Adrenal gland (tissue), 12 donors: ENCODE data around the gene TBC1D20. TPM values are rescaled to one million over a fixed set of nuclear protein-coding genes. Genes with fewer than 3 reads are reported as not detected.
"Not testable (repeated sequence)": the region's sequence is repeated elsewhere in the genome, so short reads cannot be mapped to it uniquely, and the experiment has no call there.

ENCODE experiments used
- DNase-seq, 7 donors: peaks; one replicate each; pipeline ENCODE4 v3.0.0-alpha.2; 2019 to 2020
- H3K27ac ChIP-seq, 5 donors: fragments of 200-600 bp; sonication (generic) in 4 of 5; 1 replicate in 3 of 5; 2 replicates in 2 of 5; pipeline versions ENCODE4 v1.5.1 to v1.8.0; 2016 to 2020; ENCODE audit warnings: mild to moderate bottlenecking in 1 of 5
- H3K27me3 ChIP-seq: fragments of 200-600 bp; 2 replicates; pipeline ENCODE4 v1.8.0; 2021
- H3K36me3 ChIP-seq, 2 donors: fragments of 200-600 bp; replicated peaks in 1 of 2; 1 replicate in 1 of 2; 2 replicates in 1 of 2; pipeline versions ENCODE4 v1.5.1 to v1.8.0; 2018 to 2022
- H3K4me1 ChIP-seq, 2 donors: fragments of 200-600 bp; replicated peaks in 1 of 2; 1 replicate in 1 of 2; 2 replicates in 1 of 2; pipeline versions ENCODE4 v1.5.1 to v1.8.0; 2018 to 2021
- H3K4me3 ChIP-seq, 4 donors: fragments of 200-600 bp; sonication (generic) in 3 of 4; one replicate each; pipeline ENCODE4 v1.5.1; 2016 to 2018
- H3K9me3 ChIP-seq, 3 donors: fragments of 200-600 bp; sonication (generic) in 1 of 3; replicated peaks in 1 of 3; 1 replicate in 2 of 3; 2 replicates in 1 of 3; pipeline versions ENCODE4 v1.5.1 to v1.8.0; 2016 to 2021
- POLR2A ChIP-seq, 2 donors: fragments of 450-650 bp; IDR thresholded peaks; one replicate each; pipeline ENCODE4 v1.6.1; 2017; ENCODE audit warnings: antibody characterized with exemption in 2 of 2, mild to moderate bottlenecking in 2 of 2, moderate library complexity in 1 of 2
- WGBS, 4 donors: extraction: QIAGEN DNeasy Blood & Tissue Kit in 2 of 4; methylation state at CpG; one replicate each; pipeline versions ENCODE4 v1.1.5 to v1.1.7; 2013 to 2017; 5-methylcytosine and 5-hydroxymethylcytosine counted together
- intact Hi-C, 2 donors: fragments of 100-400 bp; cut with DNase I; formaldehyde crosslinking; loops; one replicate each; pipeline versions ENCODE4 v1.14.1 to v1.15.0; 2022 to 2023
- polyA plus RNA-seq, 3 donors: library from polyadenylated mRNA; stranded (reverse); fragments of 200-250 nt in 2 of 3; fragments of 350-450 nt in 1 of 3; fragmentation: Illumina TruSeq in 1 of 3; extraction: RNeasy Lipid Tissue Mini Kit (QIAGEN cat#74804) in 1 of 3; gene quantifications; one replicate each; pipeline ENCODE4 v1.2.3, GENCODE V29; 2013 to 2014
- total RNA-seq, 9 donors: library from RNA; depleted of rRNA in 4 of 9; stranded (reverse); fragments of >200 nt in 4 of 9; fragments of 120-200 nt in 1 of 9; fragmentation: NEBNext Ultra II Directional in 1 of 9; extraction: Animal tissue kit (Norgen Biotek cat#: 25700) in 1 of 9; gene quantifications; one replicate each; pipeline versions ENCODE4 v1.1.0 to v1.2.4, GENCODE V29; 2013 to 2023
- TF ChIP-seq, protein P1 (sequence below), 6 experiments: fragments of 450-650 bp in 4 of 6; fragments of 200-600 bp in 2 of 6; sonication (generic) in 1 of 6; IDR thresholded peaks; 1 replicate in 5 of 6; 2 replicates in 1 of 6; pipeline versions ENCODE4 v1.5.1 to v1.8.0; 2016 to 2021; ENCODE audit warnings: antibody characterized with exemption in 6 of 6, mild to moderate bottlenecking in 2 of 6, moderate library complexity in 1 of 6
- donor health status: healthy with polysubstance abuse.
- donor health status: Bipolar disorder and iron deficiency.
- donor health status: DM: yes; HTN: yes; CAD: no.
- donor health status: DM: no; HTN: no; CAD: no.
- donor health status: DM: no; HTN: no; CAD: no.
- donor health status: DM: yes; HTN: yes; CAD: no.

TBC1D20 gene
- total and polyA plus RNA-seq, 12 donors: 23.8 to 53.6 (median 44.3) TPM

DNA sequence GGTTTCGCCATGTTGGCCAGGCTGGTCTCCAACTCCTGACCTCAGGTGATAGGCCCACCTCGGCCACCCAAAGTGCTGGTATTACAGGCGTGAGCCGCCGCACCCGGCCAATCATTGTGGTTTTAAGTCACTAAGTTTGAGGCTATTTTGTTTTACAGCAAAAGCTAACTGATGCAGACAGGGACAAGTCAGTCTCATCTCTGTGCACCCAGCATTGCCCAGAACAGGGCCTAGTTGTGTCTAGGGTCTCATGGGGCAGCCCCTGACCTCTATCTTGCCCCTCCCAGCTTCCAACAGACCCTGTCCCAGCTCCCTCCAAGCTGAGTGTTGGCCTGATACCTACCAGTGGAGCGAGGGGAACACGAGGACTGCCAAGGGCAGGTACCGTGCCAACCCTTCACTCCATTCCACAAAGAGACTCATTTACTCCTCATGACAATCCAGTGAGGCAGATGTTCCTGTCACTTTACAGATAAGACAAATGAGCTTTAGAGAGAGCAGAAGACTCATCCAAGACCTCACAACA lies 63.1 kb downstream of the TBC1D20 start:
- Histone ChIP-seq H3K27ac (no peak overlapping the region), H3K36me3 (peaks cover 0 to 14% of the 10 kb centered on the region in 2 donors), H3K27me3 (no peaks in the 10 kb centered on the region), H3K9me3 (no peaks in the 10 kb centered on the region), H3K4me3 (no peak overlapping the region), H3K4me1 (peaks cover 0 to 13% of the 10 kb centered on the region in 2 donors)
- no peak for TF ChIP-seq POLR2A (IDR thresholded peaks at IDR 0.05)
- TF ChIP-seq, protein P1, sequence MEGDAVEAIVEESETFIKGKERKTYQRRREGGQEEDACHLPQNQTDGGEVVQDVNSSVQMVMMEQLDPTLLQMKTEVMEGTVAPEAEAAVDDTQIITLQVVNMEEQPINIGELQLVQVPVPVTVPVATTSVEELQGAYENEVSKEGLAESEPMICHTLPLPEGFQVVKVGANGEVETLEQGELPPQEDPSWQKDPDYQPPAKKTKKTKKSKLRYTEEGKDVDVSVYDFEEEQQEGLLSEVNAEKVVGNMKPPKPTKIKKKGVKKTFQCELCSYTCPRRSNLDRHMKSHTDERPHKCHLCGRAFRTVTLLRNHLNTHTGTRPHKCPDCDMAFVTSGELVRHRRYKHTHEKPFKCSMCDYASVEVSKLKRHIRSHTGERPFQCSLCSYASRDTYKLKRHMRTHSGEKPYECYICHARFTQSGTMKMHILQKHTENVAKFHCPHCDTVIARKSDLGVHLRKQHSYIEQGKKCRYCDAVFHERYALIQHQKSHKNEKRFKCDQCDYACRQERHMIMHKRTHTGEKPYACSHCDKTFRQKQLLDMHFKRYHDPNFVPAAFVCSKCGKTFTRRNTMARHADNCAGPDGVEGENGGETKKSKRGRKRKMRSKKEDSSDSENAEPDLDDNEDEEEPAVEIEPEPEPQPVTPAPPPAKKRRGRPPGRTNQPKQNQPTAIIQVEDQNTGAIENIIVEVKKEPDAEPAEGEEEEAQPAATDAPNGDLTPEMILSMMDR (IDR thresholded peaks at IDR 0.05): no peak
- DNase-seq: peak in 1 of 7 donors; percentile 10
- WGBS, 4 donors: 92 to 97% (median 95%) methylated on average over 6 to 9 of the region's 9 CpGs
- intact Hi-C loops: no loop called here

DNA sequence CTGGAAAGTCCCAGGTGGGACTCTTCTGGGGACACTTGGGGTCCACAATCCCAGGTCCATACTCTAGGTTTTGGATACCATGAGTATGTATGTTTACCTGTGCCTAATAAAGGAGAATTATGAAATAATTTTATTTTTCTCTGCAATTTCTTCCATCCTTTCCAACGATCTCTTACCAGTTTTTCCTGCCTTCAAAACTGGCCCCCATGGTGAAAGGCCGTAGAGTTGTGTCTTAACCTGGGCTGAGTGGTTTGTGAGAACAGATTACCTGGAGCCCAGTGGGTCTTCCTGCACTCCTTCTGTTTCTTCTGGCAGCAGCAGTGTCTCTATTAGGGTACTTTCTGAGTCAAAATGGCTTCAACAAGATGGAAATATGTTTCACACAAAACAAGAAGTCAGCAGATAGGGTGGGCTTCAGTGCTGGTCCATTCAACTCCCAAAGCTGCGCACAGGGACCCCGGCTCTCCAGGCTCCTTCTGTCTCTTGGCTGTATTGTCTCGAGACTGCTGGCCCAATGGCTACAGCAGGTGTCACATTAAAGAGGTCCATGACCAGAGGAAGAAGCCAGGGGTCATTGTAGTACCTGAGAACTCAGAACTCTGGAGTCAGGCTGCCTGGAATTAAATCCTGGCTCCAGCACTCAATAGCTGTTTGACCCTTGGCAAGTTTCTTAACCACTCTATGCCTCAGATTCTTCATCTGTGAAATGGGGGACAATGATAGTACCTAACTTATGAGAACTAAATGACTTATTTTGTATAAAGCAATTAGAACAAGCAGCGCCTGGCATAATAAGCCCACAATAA lies 64.7 kb downstream of the TBC1D20 start:
- no peaks in the 10 kb centered on the region for H3K9me3 ChIP-seq
- peak overlapping the region in 1 of 5 donors; percentile 56 for H3K27ac ChIP-seq
- WGBS, 4 donors: 88 to 95% (median 92%) methylated on average over 6 of the region's 6 CpGs
- TF ChIP-seq, protein P1 (IDR thresholded peaks at IDR 0.05): no peak
- no peak for TF ChIP-seq POLR2A (IDR thresholded peaks at IDR 0.05)
- intact Hi-C loops: no loop called here
- H3K4me3 ChIP-seq: no peak overlapping the region
- peak in 1 of 7 donors; percentile 0 for DNase-seq
- H3K4me1 ChIP-seq: peaks cover 0 to 13% of the 10 kb centered on the region in 2 donors
- no peaks in the 10 kb centered on the region for H3K27me3 ChIP-seq
- H3K36me3 ChIP-seq: peaks cover 0 to 17% of the 10 kb centered on the region in 2 donors

DNA sequence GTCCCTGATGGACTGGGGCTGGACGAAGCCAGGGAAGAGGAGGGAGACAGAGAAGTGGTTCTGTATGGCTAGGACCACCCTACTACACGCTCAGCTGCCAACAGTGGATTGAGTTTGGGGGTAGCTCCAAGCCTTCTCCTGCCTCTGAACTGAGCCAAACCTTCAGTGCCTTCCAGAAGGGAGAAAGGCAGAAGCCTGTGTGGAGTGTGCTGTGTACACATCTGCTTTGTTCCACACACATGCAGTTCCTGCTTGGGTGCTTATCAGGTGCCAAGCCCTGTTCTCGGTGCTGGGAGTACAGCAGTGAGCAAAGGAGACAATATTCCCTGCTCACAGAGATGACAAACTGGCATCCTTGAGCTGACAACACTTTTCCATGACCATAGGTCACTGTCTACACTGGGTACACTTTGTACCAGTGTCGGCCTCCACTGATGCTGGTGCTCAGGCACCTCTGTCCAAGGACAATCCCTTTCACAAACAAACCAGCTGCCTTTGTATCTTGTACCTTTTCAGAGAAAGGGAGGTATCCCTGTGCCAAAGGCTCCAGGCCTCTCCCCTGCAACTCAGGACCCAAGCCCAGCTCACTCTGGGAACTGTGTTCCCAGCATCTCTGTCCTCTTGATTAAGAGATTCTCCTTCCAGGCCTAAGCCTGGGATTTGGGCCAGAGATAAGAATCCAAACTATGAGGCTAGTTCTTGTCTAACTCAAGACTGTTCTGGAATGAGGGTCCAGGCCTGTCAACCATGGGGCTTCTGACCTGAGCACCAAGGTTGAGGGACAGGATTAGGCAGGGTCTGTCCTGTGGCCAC lies 65.5 kb downstream of the TBC1D20 start:
- WGBS, 4 donors: 63 to 79% (median 70%) methylated on average over 3 to 4 of the region's 4 CpGs
- no peaks in the 10 kb centered on the region for H3K27me3 ChIP-seq
- no peak for TF ChIP-seq POLR2A (IDR thresholded peaks at IDR 0.05)
- TF ChIP-seq, protein P1 (IDR thresholded peaks at IDR 0.05): no peak
- peaks cover 0 to 19% of the 10 kb centered on the region in 2 donors for H3K36me3 ChIP-seq
- peak overlapping the region in 2 of 5 donors; percentile 55 to 56 for H3K27ac ChIP-seq
- H3K9me3 ChIP-seq: no peaks in the 10 kb centered on the region
- intact Hi-C loops: no loop called here
- DNase-seq: peak in 6 of 7 donors; percentile 30 to 69 (median 52)
- peaks cover 0 to 13% of the 10 kb centered on the region in 2 donors for H3K4me1 ChIP-seq
- H3K4me3 ChIP-seq: no peak overlapping the region

DNA sequence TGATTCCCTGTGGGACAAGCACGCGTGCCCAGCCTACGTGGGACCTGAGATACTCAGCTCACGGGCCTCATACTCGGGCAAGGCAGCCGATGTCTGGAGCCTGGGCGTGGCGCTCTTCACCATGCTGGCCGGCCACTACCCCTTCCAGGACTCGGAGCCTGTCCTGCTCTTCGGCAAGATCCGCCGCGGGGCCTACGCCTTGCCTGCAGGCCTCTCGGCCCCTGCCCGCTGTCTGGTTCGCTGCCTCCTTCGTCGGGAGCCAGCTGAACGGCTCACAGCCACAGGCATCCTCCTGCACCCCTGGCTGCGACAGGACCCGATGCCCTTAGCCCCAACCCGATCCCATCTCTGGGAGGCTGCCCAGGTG lies 66.1 kb downstream of the TBC1D20 start:
- H3K27me3 ChIP-seq: no peaks in the 10 kb centered on the region
- intact Hi-C loops: no loop called here
- 92 to 97% (median 95%) methylated on average over 10 to 24 of the region's 24 CpGs for WGBS, 4 donors

DNA sequence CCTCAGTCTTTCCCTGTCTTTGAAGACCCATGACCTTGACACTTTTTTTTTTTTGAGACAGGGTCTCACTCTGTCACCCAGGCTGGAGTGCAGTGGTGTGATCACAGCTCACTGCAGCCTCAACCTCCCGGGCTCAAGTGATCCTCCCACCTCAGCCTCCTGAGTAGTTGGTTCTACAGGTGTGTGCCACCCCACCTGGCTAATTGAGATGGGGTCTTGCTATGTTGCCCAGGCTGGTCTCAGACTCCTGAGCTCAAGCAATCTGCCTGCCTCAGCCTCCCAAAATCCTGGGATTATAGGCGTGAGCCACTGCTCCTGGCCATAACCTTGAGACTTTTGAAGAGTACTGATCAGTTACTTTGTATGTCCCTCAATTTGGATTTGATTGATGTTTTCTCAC lies 69.0 kb downstream of the TBC1D20 start:
- 84 to 97% (median 92%) methylated on average over 2 of the region's 2 CpGs for WGBS, 4 donors

More for the DNA sequence above, 66.1 kb downstream of the TBC1D20 start:
- peaks cover 0 to 22% of the 10 kb centered on the region in 2 donors for H3K36me3 ChIP-seq
- no peak overlapping the region for H3K4me3 ChIP-seq
- no peaks in the 10 kb centered on the region for H3K9me3 ChIP-seq
- H3K27ac ChIP-seq: peak overlapping the region in 2 of 5 donors; percentile 55 to 56
- TF ChIP-seq, protein P1 (IDR thresholded peaks at IDR 0.05): no peak
- peaks cover 0 to 13% of the 10 kb centered on the region in 2 donors for H3K4me1 ChIP-seq
- DNase-seq: peak in 1 of 7 donors; percentile 13

More for the DNA sequence above, 69.0 kb downstream of the TBC1D20 start:
- DNase-seq: peak in 1 of 7 donors; percentile 2
- Histone ChIP-seq H3K36me3 (peaks cover 0 to 38% of the 10 kb centered on the region in 2 donors), H3K4me1 (peaks cover 0 to 13% of the 10 kb centered on the region in 2 donors)
- H3K27me3 ChIP-seq, intact Hi-C loops, H3K27ac ChIP-seq, H3K9me3 ChIP-seq, H3K4me3 ChIP-seq: not testable (repeated sequence)
